ENCODE data around the gene MCC. TPM values are rescaled to one million over a fixed set of nuclear protein-coding genes. Genes with fewer than 3 reads are reported as not detected.
A peak's percentile ranks its signal among the peaks of the same experiment; 100 is the strongest.

MCC gene
- total and polyA plus RNA-seq, 2 donors (not counting 1 experiment from before 2014, with no cell fraction given), result 3.2 to 41.3 TPM

- TF ChIP-seq CTCF (conservative IDR thresholded peaks at IDR 0.05 in 1 of 2, IDR thresholded peaks at IDR 0.05 in 1 of 2; ENCODE audit: low read depth in 1 of 2, low read length in 2 of 2), result no peak
- Histone ChIP-seq H3K36me3 (ENCODE audit: control insufficient read depth, insufficient read depth, low read length) (no peaks in the 10 kb centered on the region), H3K27me3 (ENCODE audit: control insufficient read depth, insufficient read depth, low read length) (no peaks in the 10 kb centered on the region), H3K4me2 (ENCODE audit: extremely low read depth, insufficient read depth, low read length) (no peak overlapping the region), H3K27ac (ENCODE audit: insufficient read depth, low read length) (no peak overlapping the region), H3K9ac (ENCODE audit: insufficient read depth, low read length) (no peak overlapping the region), H3K9me3 (ENCODE audit: control insufficient read depth, insufficient read depth, low read depth, low read length) (no peaks in the 10 kb centered on the region), H2AFZ (ENCODE audit: low read length) (no peak overlapping the region), H3K79me2 (ENCODE audit: control insufficient read depth, insufficient read depth, low read length) (no peaks in the 10 kb centered on the region), H3K4me1 (ENCODE audit: control insufficient read depth, extremely low read depth, insufficient read depth, low read length) (no peaks in the 10 kb centered on the region), H3K4me3 (replicated peaks in 1 of 4; ENCODE audit: control extremely low read depth in 1 of 4, insufficient read depth in 1 of 4, low read depth in 3 of 4, low read length in 4 of 4) (no peak overlapping the region), H4K20me1 (ENCODE audit: control insufficient read depth, extremely low read depth, insufficient read depth, low read length) (no peaks in the 10 kb centered on the region)
- DNase-seq (ENCODE audit: low read depth in 2 of 2), result no peak
Observed at GRCh38 chr5:113044776-113045465, 443.3 kb downstream of the MCC start.

- Histone ChIP-seq H3K4me2 (ENCODE audit: extremely low read depth, insufficient read depth, low read length) (no peak overlapping the region), H3K79me2 (ENCODE audit: control insufficient read depth, insufficient read depth, low read length) (no peaks in the 10 kb centered on the region), H3K27ac (ENCODE audit: insufficient read depth, low read length) (no peak overlapping the region), H3K9me3 (ENCODE audit: control insufficient read depth, insufficient read depth, low read depth, low read length) (no peaks in the 10 kb centered on the region), H3K4me3 (replicated peaks in 1 of 4; ENCODE audit: control extremely low read depth in 1 of 4, insufficient read depth in 1 of 4, low read depth in 3 of 4, low read length in 4 of 4) (no peak overlapping the region), H3K27me3 (ENCODE audit: control insufficient read depth, insufficient read depth, low read length) (no peaks in the 10 kb centered on the region), H3K9ac (ENCODE audit: insufficient read depth, low read length) (no peak overlapping the region), H2AFZ (ENCODE audit: low read length) (peak overlapping the region; percentile 16), H3K4me1 (ENCODE audit: control insufficient read depth, extremely low read depth, insufficient read depth, low read length) (no peaks in the 10 kb centered on the region), H4K20me1 (ENCODE audit: control insufficient read depth, extremely low read depth, insufficient read depth, low read length) (no peaks in the 10 kb centered on the region), H3K36me3 (ENCODE audit: control insufficient read depth, insufficient read depth, low read length) (no peaks in the 10 kb centered on the region)
- peak; percentile 47 to 51 for DNase-seq (ENCODE audit: low read depth in 2 of 2)
- TF ChIP-seq CTCF (conservative IDR thresholded peaks at IDR 0.05 in 1 of 2, IDR thresholded peaks at IDR 0.05 in 1 of 2; ENCODE audit: low read depth in 1 of 2, low read length in 2 of 2), result peak; percentile 3 to 14
- TF ChIP-seq EZH2 (IDR thresholded peaks at IDR 0.05; ENCODE audit: low read length, missing control alignments), result no peak
Observed at GRCh38 chr5:113043491-113043931, 444.7 kb downstream of the MCC start.

- Histone ChIP-seq H3K4me1 (ENCODE audit: control insufficient read depth, extremely low read depth, insufficient read depth, low read length) (no peaks in the 10 kb centered on the region), H3K79me2 (ENCODE audit: control insufficient read depth, insufficient read depth, low read length) (no peaks in the 10 kb centered on the region), H3K27me3 (ENCODE audit: control insufficient read depth, insufficient read depth, low read length) (no peaks in the 10 kb centered on the region), H3K4me2 (ENCODE audit: extremely low read depth, insufficient read depth, low read length) (no peak overlapping the region), H3K4me3 (replicated peaks in 1 of 4; ENCODE audit: control extremely low read depth in 1 of 4, insufficient read depth in 1 of 4, low read depth in 3 of 4, low read length in 4 of 4) (no peak overlapping the region), H3K27ac (ENCODE audit: insufficient read depth, low read length) (no peak overlapping the region), H2AFZ (ENCODE audit: low read length) (no peak overlapping the region), H3K9ac (ENCODE audit: insufficient read depth, low read length) (no peak overlapping the region), H4K20me1 (ENCODE audit: control insufficient read depth, extremely low read depth, insufficient read depth, low read length) (no peaks in the 10 kb centered on the region), H3K36me3 (ENCODE audit: control insufficient read depth, insufficient read depth, low read length) (no peaks in the 10 kb centered on the region), H3K9me3 (ENCODE audit: control insufficient read depth, insufficient read depth, low read depth, low read length) (no peaks in the 10 kb centered on the region)
- TF ChIP-seq CTCF (conservative IDR thresholded peaks at IDR 0.05 in 1 of 2, IDR thresholded peaks at IDR 0.05 in 1 of 2; ENCODE audit: low read depth in 1 of 2, low read length in 2 of 2), result no peak
- no peak for TF ChIP-seq EZH2 (IDR thresholded peaks at IDR 0.05; ENCODE audit: low read length, missing control alignments)
- peak in 1 of 2 donors; percentile 46 for DNase-seq (ENCODE audit: low read depth in 2 of 2)
Observed at GRCh38 chr5:113042491-113043243, 445.6 kb downstream of the MCC start.
